Esophagus squamous epithelium (tissue), 4 donors: ENCODE results near the gene ALPK1.

Experiments used
- CTCF ChIP-seq, 6 experiments: fragments of 450-650 bp in 4 of 6; fragments of 200-600 bp in 2 of 6; sonication (generic) in 2 of 6; IDR thresholded peaks; one replicate each; pipeline ENCODE4 v1.5.1; 2016 to 2019; ENCODE audit warnings: antibody characterized with exemption in 6 of 6, mild to moderate bottlenecking in 4 of 6, moderate library complexity in 4 of 6
- POLR2A ChIP-seq, 4 donors: fragments of 450-650 bp; IDR thresholded peaks; one replicate each; pipeline ENCODE4 v1.6.1; 2017; ENCODE audit warnings: antibody characterized with exemption in 4 of 4, mild to moderate bottlenecking in 4 of 4, moderate library complexity in 3 of 4

- no peak for TF ChIP-seq CTCF (IDR thresholded peaks at IDR 0.05)
- TF ChIP-seq POLR2A (IDR thresholded peaks at IDR 0.05): no peak
Measured at GRCh38 chr4:112279025-112279881, 17.9 kb upstream of the ALPK1 start.
